GM23338 (cell line): Measurements from ENCODE around the gene SCAF8. TPM values are rescaled to one million over a fixed set of nuclear protein-coding genes. Genes with fewer than 3 reads are reported as not detected.

ENCODE experiments used
- ATAC-seq: fragments of 200-7000 bp; cut with Tn5 transposase; 3 replicates; pipeline ENCODE4 v1.9.1; 2020
- DNase-seq: peaks from one replicate; pipeline ENCODE4 v3.0.0-alpha.2; 2015; ENCODE audit warnings: low spot score
- H2AFZ ChIP-seq: fragments of 200-600 bp; sonication (generic); 2 replicates; pipeline ENCODE4 v1.8.0; 2016; ENCODE audit warnings: antibody characterized with exemption, mild to moderate bottlenecking, moderate library complexity
- H3F3A ChIP-seq: fragments of 200-600 bp; sonication (generic); replicated peaks from 2 replicates; pipeline ENCODE4 v1.8.0; 2017; ENCODE audit warnings: antibody characterized with exemption, mixed run types, low read depth
- H3K27ac ChIP-seq: fragments of 200-600 bp; sonication (generic); 2 replicates; pipeline ENCODE4 v1.6.1; 2016; ENCODE audit warnings: low read depth
- H3K27me3 ChIP-seq: fragments of 200-600 bp; sonication (generic); 2 replicates; pipeline ENCODE4 v1.8.0; 2016; ENCODE audit warnings: mild to moderate bottlenecking, mixed run types, moderate library complexity; ENCODE audit not compliant: insufficient read depth
- H3K36me3 ChIP-seq: fragments of 200-600 bp; sonication (generic); 2 replicates; pipeline ENCODE4 v1.8.0; 2016; ENCODE audit warnings: mild to moderate bottlenecking; ENCODE audit not compliant: insufficient read depth
- H3K4me1 ChIP-seq: fragments of 200-600 bp; sonication (generic); 2 replicates; pipeline ENCODE4 v1.8.0; 2016; ENCODE audit warnings: mild to moderate bottlenecking, moderate library complexity; ENCODE audit not compliant: insufficient read depth
- H3K4me2 ChIP-seq: fragments of 200-600 bp; sonication (generic); 2 replicates; pipeline ENCODE4 v1.7.1; 2017; ENCODE audit warnings: mixed run types
- H3K4me3 ChIP-seq: fragments of 200-600 bp; sonication (generic); 2 replicates; pipeline ENCODE4 v1.6.1; 2016; ENCODE audit warnings: mixed run types
- H3K79me2 ChIP-seq: fragments of 200-600 bp; sonication (generic); replicated peaks from 2 replicates; pipeline ENCODE4 v1.8.0; 2017; ENCODE audit warnings: mild to moderate bottlenecking; ENCODE audit not compliant: insufficient read depth
- H3K9me2 ChIP-seq: fragments of 200-600 bp; sonication (generic); 2 replicates; pipeline ENCODE4 v1.8.0; 2017; ENCODE audit not compliant: insufficient read depth
- H4K20me1 ChIP-seq: fragments of 200-600 bp; sonication (generic); replicated peaks from 2 replicates; pipeline ENCODE4 v1.8.0; 2017; ENCODE audit warnings: mild to moderate bottlenecking; ENCODE audit not compliant: insufficient read depth
- H3K27ac Mint-ChIP-seq: 2 replicates; pipeline ENCODE4 v1.8.0; 2020; ENCODE audit warnings: inconsistent platforms, mild to moderate bottlenecking, moderate library complexity, mixed read lengths
- H3K27me3 Mint-ChIP-seq: 3 replicates; pipeline ENCODE4 v1.8.0; 2022; ENCODE audit warnings: low read depth, mild to moderate bottlenecking, moderate library complexity, mixed read lengths, inconsistent platforms; ENCODE audit not compliant: insufficient read depth, poor library complexity
- H3K36me3 Mint-ChIP-seq: 3 replicates; pipeline ENCODE4 v1.8.0; 2021; ENCODE audit warnings: low read depth, mild to moderate bottlenecking, inconsistent platforms, moderate library complexity, mixed read lengths
- H3K4me1 Mint-ChIP-seq: 3 replicates; pipeline ENCODE4 v1.8.0; 2020; ENCODE audit warnings: mild to moderate bottlenecking, inconsistent platforms, mixed read lengths
- H3K4me3 Mint-ChIP-seq: 3 replicates; pipeline ENCODE4 v1.8.0; 2021; ENCODE audit warnings: moderate library complexity, mild to moderate bottlenecking, inconsistent platforms, mixed read lengths
- H3K9me3 Mint-ChIP-seq: 3 replicates; pipeline ENCODE4 v1.8.0; 2020; ENCODE audit warnings: moderate library complexity, mild to moderate bottlenecking, inconsistent platforms, mixed read lengths
- CTCF ChIP-seq, 2 experiments: fragments of 200-600 bp in 1 of 2; sonication (generic) in 1 of 2; conservative IDR thresholded peaks; 2 replicates each; pipeline versions ENCODE4 v1.5.1 to v1.6.1; 2016 to 2017; ENCODE audit warnings: antibody characterized with exemption in 2 of 2, low read depth in 2 of 2, mild to moderate bottlenecking in 2 of 2, moderate library complexity in 1 of 2
- ETS1 ChIP-seq: IDR thresholded peaks from 2 replicates; pipeline ENCODE4 v1.6.1; 2016; ENCODE audit warnings: antibody characterized with exemption
- EZH2 ChIP-seq: fragments of 200-600 bp; sonication (generic); IDR thresholded peaks from one replicate; pipeline ENCODE4 v1.8.0; 2017; ENCODE audit warnings: antibody characterized with exemption, mild to moderate bottlenecking, low read depth; ENCODE audit not compliant: unreplicated experiment
- JUNB ChIP-seq: IDR thresholded peaks from one replicate; pipeline ENCODE4 v1.6.1; 2016; ENCODE audit warnings: antibody characterized with exemption; ENCODE audit not compliant: unreplicated experiment
- NANOG ChIP-seq: IDR thresholded peaks from 2 replicates; pipeline ENCODE4 v1.6.1; 2016; ENCODE audit warnings: antibody characterized with exemption, borderline replicate concordance
- REST ChIP-seq: IDR thresholded peaks from one replicate; pipeline ENCODE4 v1.6.1; 2018; ENCODE audit warnings: antibody characterized with exemption; ENCODE audit not compliant: unreplicated experiment
- STAT1 ChIP-seq: IDR thresholded peaks from one replicate; pipeline ENCODE4 v1.6.1; 2016; ENCODE audit warnings: antibody characterized with exemption; ENCODE audit not compliant: unreplicated experiment
- ZNF114 ChIP-seq: fragments of 250-450 bp; sonication (Bioruptor Pico); IDR thresholded peaks from 2 replicates; pipeline ENCODE4 v1.5.0; 2020; ENCODE audit warnings: mild to moderate bottlenecking, moderate library complexity
- ZNF331 ChIP-seq: fragments of 250-450 bp; sonication (Bioruptor Pico); IDR thresholded peaks from 2 replicates; pipeline ENCODE4 v1.5.0; 2020; ENCODE audit warnings: low read depth, mild to moderate bottlenecking, moderate library complexity
- ZNF462 ChIP-seq: fragments of 250-450 bp; sonication (Bioruptor Pico); IDR thresholded peaks from 2 replicates; pipeline ENCODE4 v1.5.0; 2020; ENCODE audit warnings: mild to moderate bottlenecking, moderate library complexity
- polyA plus RNA-seq: library from polyadenylated mRNA; unstranded; fragments of >200 nt; fragmentation: Nextera tagmentation; extraction: Ambion mirVana; gene quantifications from 2 replicates; pipeline ENCODE4 v1.2.1, GENCODE V29; 2016
- total RNA-seq: library from RNA; depleted of rRNA; stranded (reverse); fragments of >200 nt; shearing (Covaris generic); gene quantifications from 2 replicates; pipeline ENCODE4 v1.2.3, GENCODE V29; 2014

The SCAF8 gene
- total and polyA plus RNA-seq, 2 experiments from 2014 or later, result 13.8 to 37.9 TPM

GRCh38 chr6:154829970-154830369, 96.8 kb downstream of the SCAF8 start:
- ATAC-seq, result no peak
- H3K27me3 Mint-ChIP-seq, result no peaks in the 10 kb centered on the region
- peaks cover 25% of the 10 kb centered on the region for H3K36me3 ChIP-seq

GRCh38 chr6:154830771-154831170, 97.6 kb downstream of the SCAF8 start:
- Histone ChIP-seq H3K4me3 (no peak overlapping the region), H3K4me1 (no peaks in the 10 kb centered on the region), H4K20me1 (0 out of 2 replicates have a peak, but pooled peaks cover 7% of the 10 kb centered on the region), H3K4me2 (no peak overlapping the region), H3K79me2 (peaks cover 41% of the 10 kb centered on the region), H3K9me2 (no peaks in the 10 kb centered on the region), H3K27me3 (no peaks in the 10 kb centered on the region), H2AFZ (no peak overlapping the region), H3F3A (no peaks in the 10 kb centered on the region), H3K27ac (no peak overlapping the region), H3K36me3 (peaks cover 25% of the 10 kb centered on the region)
- H3K4me1 Mint-ChIP-seq, result no peaks in the 10 kb centered on the region
- H3K27me3 Mint-ChIP-seq, result no peaks in the 10 kb centered on the region
- no peak for ATAC-seq
- H3K36me3 Mint-ChIP-seq, result peaks cover 53% of the 10 kb centered on the region
- H3K4me3 Mint-ChIP-seq, result no peak overlapping the region
- no peak overlapping the region for H3K27ac Mint-ChIP-seq
- H3K9me3 Mint-ChIP-seq, result no peaks in the 10 kb centered on the region; the same call in 2 of the 3 replicates
- DNase-seq, result no peak
- TF ChIP-seq ZNF462 (CRISPR knock-in tag), result no peak
- TF ChIP-seq ZNF114 (CRISPR knock-in tag), result no peak
- no peak for TF ChIP-seq REST
- TF ChIP-seq STAT1, result no peak
- TF ChIP-seq CTCF (conservative IDR thresholded peaks at IDR 0.05; ENCODE audit: low read depth in 2 of 2), result no peak
- no peak for TF ChIP-seq NANOG
- no peak for TF ChIP-seq ZNF331 (CRISPR knock-in tag)
- no peak for TF ChIP-seq EZH2
- no peak for TF ChIP-seq ETS1

More at GRCh38 chr6:154829970-154830369, 96.8 kb downstream of the SCAF8 start:
- H3K4me2 ChIP-seq, result no peak overlapping the region
- Mint-ChIP-seq H3K4me3 (no peak overlapping the region), H3K9me3 (no peaks in the 10 kb centered on the region; the same call in 2 of the 3 replicates), H3K36me3 (peaks cover 53% of the 10 kb centered on the region), H3K4me1 (no peaks in the 10 kb centered on the region), H3K27ac (no peak overlapping the region)
- H3K27ac ChIP-seq, result no peak overlapping the region
- H4K20me1 ChIP-seq, result 0 out of 2 replicates have a peak, but pooled peaks cover 3% of the 10 kb centered on the region
- no peak for DNase-seq
- H2AFZ ChIP-seq, result no peak overlapping the region
- no peak for TF ChIP-seq JUNB
- H3K4me1 ChIP-seq, result no peaks in the 10 kb centered on the region
- no peaks in the 10 kb centered on the region for H3K9me2 ChIP-seq
- no peaks in the 10 kb centered on the region for H3K27me3 ChIP-seq
- no peak overlapping the region for H3K4me3 ChIP-seq
- H3K79me2 ChIP-seq, result peaks cover 33% of the 10 kb centered on the region
- no peaks in the 10 kb centered on the region for H3F3A ChIP-seq
